SIG-M5 treated with dmso at 0.1 percent for 504 hours (cell line): ENCODE measurements around the gene KCNIP3.

Experiments
- DNase-seq: peaks from one replicate; lab custom pipeline; 2025; ENCODE audit not compliant: unreplicated experiment; lab: John Stamatoyannopoulos, UW

Gene KCNIP3

DNA sequence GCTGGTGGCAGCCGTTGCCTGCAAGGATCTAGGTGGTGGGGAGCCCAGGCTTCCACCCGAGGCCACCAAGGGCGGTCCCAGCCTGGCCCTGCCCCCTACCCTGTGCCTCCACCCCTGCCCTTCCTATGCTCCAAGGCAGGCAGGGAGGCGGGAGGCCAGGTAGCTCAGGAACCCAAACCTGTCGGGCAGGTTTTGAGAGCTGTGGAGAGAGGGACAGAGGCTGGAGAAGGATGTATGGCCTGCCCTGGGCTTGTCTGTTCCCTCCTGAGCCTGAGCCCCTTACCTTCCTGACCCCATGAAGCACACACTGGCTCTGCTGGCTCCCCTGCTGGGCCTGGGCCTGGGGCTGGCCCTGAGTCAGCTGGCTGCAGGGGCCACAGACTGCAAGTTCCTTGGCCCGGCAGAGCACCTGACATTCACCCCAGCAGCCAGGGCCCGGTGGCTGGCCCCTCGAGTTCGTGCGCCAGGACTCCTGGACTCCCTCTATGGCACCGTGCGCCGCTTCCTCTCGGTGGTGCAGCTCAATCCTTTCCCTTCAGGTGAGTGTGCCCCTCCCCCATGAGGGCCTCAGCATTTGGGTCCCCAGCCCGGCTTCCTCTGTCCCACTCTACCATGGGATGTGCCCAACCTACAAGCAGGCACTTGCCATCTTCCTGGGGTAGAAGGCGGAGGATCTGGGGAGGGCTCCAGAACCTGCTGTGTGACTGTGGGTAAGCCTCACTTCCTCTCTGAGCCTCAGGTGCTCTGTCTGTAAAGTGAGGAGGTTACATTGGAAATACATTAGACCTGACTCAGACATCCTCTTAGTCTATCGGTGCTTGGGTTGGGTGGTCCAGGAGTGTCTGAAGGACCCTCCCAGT lies 22.6 kb upstream of the KCNIP3 start, which contains the start of gene PROM2:
TSS of gene PROM2 (plus strand) at position 159 of the 860 bp plus-strand sequence. CDS start at position 296, 137 bp downstream.
- peak; percentile 56 for DNase-seq

DNA sequence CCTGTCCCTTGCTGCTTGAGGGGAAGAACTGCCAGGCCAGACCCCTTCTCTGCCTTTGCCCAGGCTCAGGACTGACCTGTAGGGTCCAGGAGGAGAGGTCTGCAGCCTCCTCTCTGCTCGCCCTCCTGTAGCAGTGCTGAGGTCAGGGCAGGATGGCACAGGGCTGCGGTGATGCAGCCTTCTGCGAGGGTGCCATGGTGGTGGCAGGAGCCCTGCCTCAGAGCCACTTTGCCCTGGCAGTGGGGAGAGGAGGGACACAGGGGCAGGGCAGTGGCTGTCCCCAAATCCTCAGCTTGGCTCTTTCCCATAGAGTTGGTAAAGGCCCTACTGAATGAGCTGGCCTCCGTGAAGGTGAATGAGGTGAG lies 22.0 kb upstream of the KCNIP3 start:
- no peak for DNase-seq

DNA sequence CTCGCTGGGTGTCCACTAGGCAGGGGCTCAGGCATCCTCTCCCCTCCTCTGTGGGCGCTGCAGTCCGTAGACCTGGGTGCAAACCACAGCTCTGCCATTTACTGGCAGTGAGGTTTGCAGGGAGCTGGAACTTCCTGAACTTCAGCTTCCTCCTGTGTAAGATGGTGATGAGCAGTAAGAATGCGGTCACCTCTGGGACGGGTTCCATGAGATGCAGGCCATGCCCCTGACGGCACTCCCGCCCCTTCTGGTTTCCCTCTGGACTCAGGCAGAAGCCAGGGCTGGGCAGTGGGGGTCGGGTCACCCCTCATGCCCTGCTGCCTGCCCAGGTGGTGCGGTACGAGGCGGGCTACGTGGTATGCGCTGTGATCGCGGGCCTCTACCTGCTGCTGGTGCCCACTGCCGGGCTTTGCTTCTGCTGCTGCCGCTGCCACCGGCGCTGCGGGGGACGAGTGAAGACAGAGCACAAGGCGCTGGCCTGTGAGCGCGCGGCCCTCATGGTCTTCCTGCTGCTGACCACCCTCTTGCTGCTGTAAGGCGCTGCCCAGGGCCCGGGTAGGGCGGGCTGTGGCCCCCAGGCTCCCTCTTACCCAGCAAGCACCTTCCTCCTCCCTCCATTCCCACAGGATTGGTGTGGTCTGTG lies 21.4 kb upstream of the KCNIP3 start:
- DNase-seq = no peak

DNA sequence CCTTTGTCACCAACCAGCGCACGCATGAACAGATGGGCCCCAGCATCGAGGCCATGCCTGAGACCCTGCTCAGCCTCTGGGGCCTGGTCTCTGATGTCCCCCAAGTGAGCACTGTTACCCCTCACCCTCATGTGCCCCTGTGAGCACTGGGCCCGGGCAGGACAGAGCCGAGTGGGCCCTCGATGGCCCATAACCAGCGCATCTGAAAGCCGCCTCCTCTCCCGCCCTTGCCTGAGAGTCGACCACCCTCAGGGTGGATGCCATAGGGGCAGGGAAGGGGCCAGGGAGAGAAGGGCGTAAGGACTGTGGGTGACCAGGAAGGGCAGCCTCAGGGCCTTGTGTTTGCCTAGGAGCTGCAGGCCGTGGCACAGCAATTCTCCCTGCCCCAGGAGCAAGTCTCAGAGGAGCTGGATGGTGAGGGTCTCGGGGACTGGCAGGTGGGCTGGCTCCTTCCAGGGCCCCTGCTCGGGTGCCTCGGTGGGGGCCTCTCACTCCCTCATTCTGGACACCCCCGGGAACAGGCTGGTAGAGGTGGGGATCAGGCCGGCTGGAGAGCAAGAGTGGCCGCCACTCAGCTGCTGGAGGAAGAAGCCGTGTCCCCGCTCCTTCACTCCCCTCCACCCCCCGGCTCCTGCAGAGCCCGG lies 20.8 kb upstream of the KCNIP3 start:
- no peak for DNase-seq

DNA sequence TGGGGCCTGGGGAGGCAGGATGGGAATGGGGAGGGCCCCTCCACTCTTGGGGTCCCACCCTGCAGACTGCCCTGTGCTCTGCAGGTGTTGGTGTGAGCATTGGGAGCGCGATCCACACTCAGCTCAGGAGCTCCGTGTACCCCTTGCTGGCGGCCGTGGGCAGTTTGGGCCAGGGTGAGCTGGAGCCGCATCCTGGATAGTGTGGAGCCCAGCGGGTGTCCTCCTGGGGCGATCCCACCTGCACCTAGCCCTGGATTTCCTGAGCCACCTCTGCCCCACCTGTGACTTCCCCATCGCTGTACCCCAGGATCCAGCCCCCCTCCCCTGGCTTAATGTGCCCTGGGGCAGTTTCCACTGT lies 20.3 kb upstream of the KCNIP3 start:
- DNase-seq = no peak

DNA sequence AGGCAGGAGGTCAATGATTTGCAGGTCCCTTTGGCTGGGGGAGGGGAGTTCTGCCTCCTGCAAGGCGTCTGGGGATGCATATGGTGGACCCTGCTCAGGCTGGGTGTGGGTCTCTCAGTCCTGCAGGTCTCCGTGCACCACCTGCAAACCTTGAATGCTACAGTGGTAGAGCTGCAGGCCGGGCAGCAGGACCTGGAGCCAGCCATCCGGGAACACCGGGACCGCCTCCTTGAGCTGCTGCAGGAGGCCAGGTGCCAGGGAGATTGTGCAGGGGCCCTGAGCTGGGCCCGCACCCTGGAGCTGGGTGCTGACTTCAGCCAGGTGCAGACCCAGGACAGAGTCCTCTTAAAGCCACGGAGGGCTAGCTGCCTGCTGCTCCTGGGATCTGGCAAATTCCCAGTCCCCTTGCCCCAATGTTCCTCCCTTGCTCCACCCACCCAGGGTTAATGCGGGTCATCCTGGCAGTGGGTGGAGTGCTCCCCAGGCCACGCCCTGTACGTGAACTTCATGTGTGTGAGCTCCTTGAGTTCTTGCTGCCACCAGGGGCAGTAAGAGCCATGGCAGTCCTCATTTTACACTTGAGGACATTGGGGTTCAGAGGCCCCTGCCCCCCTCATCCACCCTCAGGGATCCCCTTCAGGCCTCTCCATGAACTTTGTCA lies 19.8 kb upstream of the KCNIP3 start:
- no peak for DNase-seq

DNA sequence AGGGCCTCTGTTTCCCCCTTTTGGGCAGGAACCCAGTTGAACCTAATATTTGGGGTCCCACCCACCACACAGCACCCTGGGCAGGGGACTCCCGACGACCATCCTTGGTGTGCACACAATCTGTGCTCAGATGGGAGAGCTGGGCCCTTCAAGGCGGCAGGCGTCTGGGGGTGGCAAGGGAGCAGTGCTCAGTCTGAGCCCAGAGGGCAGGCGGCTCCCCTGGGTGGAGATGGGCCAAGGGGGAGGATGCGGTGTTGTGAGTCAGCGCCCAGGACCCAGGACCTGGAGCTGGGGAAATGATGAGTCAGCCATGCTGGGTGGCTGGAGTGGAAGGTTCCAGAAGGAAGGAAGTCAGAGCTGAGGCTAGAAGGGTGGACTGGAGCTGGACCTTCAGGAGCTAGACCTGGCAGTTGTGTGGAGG lies 19.1 kb upstream of the KCNIP3 start:
- DNase-seq = no peak

DNA sequence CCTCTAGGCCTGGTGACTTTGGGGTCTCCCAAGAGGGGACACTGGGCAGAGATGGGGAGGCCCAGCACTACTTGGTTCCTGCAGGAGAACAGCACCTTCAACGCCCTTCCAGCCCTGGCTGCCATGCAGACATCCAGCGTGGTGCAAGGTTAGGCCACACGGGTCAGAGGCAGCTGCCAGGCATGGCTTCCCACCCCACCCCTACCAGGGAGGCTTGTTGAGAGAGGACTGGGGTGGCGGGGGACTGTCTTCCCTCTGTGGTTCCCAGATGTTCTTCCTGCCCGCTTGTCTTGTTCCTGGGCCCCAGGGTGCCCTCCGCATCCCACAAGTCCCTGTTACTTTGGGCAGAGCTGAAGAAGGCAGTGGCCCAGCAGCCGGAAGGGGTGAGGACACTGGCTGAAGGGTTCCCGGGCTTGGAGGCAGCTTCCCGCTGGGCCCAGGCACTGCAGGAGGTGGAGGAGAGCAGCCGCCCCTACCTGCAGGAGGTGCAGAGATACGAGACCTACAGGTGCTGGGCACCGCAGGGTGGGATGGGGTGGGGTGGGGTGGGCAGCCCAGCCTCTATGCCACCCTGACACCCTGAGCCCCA lies 18.4 kb upstream of the KCNIP3 start:
- DNase-seq = no peak

DNA sequence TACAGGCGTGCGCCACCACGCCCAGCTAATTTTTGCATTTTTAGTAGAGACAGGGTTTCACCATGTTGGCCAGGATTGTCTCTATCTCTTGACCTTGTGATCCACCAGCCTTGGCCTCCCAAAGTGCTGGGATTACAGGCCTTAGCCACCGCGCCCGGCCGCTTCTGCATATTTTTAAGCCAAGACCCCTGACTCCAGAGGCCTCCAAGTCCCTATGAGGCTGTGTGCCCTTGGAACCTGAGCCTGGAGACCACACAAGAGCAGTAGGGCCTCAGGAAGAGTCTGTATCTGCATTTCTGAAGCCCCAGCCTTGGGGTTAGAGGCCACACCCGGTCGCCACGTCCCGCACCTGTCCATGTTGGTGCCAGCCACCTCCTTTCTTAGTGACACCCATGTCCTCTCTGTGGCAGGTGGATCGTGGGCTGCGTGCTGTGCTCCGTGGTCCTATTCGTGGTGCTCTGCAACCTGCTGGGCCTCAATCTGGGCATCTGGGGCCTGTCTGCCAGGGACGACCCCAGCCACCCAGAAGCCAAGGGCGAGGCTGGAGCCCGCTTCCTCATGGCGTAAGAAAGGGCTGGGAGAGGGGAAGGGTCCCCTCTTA lies 17.6 kb upstream of the KCNIP3 start:
- DNase-seq = no peak

DNA sequence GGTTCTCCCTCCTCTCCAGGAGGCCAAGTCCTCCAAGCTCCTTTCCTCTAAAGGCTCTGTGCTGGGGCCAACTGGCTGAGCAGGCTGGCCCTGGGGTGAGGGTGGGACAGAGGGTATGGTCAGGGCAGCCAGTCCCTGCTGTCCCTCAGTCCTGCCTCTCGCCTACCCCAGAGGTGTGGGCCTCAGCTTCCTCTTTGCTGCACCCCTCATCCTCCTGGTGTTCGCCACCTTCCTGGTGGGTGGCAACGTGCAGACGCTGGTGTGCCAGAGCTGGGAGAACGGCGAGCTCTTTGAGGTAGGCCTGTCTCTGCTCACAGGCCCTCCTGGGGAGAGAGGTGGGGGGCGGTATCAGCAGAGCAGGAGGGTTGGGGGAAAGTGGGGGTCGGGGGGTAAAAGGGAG lies 16.1 kb upstream of the KCNIP3 start:
- no peak for DNase-seq

DNA sequence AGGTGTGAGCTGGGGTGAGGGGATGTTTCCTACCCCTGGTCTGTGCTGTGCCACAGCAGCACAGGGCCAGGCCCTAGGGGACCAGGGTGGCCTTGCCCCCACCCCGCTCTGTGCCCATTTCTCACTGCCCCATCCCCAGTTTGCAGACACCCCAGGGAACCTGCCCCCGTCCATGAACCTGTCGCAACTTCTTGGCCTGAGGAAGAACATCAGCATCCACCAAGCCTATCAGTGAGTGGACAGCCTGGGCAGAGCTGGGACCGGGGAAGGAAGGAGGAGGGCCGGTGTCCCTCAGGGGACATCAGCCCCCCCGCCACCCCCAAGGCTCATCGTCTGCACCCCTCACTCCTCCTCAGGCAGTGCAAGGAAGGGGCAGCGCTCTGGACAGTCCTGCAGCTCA lies 15.4 kb upstream of the KCNIP3 start:
- DNase-seq = no peak

DNA sequence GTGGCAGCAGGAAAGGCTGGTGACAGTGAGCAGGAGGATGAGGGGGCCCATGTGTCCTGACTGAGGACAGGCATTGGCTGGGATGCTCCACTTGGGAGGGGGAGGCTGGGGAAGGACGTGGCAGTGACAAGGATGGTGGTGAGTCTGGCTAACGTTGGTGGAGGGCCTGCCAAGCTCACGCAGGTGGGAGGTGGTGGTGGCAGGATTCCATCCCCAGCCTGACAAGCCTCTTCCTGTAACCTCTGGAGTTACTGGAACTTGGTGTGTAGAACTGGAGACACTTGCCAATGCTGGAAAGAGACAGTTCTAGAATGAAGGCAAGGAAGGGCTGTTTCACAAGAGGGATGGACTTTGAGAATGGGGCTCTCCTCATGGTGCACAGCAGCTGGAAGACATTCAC lies 14.7 kb upstream of the KCNIP3 start:
- no peak for DNase-seq

DNA sequence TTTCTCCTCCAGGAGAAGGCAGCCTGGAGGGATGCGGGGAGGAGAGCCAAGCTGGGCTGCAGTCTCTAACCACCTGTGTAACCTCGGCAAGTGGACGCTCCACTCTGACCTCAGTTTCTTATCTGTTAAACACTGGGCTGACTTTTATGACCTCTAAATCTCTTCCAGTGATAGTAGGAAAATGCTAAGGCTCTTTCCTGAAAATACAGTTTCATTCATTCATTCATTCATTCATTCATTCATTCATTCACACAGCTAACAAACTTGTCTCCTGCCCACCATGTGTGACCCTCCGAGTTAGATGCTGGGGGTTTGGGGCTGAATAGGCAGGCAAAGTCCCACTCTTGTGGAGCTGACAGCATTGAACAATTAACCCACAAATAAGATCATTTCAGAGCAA lies 13.6 kb upstream of the KCNIP3 start:
- no peak for DNase-seq

DNA sequence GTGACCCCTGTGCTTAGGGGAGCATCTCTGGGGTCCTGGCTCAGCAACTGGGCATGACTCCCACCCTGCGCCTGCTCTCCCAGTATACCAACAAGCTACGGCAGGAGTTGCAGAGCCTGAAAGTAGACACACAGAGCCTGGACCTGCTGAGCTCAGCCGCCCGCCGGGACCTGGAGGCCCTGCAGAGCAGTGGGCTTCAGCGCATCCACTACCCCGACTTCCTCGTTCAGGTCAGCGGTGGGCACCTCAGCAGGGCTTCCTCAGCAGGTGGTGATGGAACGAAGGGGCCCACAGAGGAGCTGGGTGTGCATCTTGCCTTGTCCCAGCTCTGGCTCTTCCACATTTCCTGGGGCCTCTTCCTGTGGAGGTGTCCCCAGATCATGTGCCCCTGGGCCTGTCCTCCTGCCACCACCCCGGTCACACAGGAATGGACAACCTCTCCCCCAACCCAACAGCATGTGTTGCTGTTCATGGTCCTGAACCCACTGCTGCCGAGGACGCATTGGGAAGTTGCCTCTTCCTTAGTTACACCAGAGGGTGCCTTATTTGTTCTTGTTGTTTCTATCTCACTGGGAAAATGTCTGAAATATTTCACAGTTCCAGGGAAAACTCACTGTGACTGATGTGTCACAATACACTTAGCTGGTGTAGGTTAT lies 12.1 kb upstream of the KCNIP3 start:
- DNase-seq = no peak

DNA sequence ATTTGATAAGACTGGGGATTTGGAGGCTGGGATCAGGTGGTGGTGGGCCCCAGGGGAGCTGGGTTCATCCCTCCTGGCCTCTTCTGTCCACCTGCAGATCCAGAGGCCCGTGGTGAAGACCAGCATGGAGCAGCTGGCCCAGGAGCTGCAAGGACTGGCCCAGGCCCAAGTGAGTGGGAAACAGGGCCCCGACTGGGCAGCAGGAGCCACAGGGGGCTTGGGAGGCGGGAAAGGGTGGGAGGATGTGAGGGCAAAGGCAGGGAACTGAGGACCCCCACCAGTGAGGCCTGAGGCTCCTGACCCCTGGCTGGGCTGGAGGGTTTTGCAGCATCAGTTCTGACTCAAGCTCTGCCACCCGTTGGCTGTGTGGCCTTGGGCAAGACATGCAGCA lies 11.6 kb upstream of the KCNIP3 start:
- no peak for DNase-seq

DNA sequence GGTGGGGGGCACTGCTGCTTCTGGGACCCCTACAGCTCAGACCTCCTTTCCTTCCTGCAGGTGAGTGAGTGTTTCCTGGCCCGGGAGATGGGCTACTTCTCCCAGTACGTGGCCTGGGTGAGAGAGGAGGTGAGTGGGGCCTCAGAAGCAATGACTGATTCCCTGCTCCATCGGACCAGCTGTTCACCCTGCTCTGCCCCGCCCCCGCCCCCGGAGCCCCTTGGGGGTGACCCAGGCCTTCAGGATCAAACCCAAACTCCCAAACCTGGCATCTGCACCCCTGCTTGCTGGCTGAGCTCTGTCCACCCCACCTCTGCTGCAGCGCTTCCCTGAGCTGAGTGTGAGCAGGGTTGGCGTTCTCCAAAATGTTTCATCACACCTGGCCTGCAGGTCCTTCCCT lies 9.8 kb upstream of the KCNIP3 start:
- DNase-seq = no peak

DNA sequence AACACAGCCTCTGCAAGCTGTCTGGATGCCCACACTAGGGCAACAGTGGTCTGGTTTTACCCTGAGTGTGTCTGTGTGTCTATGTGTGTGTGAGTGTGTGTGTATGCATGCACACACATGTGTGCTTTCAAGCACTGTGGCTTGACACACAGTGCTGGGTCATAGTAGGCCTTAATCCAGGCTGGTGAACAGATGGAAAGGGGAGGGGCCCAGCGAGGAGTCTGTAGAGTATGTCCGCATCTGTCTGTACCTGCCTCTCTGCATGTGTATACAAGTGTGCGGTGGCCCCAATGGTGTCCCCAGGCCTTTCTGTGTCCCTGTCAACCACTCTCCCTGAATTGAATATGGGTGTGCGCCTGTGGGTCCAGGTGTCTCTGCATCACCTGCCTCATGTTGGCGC lies 9.3 kb upstream of the KCNIP3 start:
- DNase-seq = no peak

DNA sequence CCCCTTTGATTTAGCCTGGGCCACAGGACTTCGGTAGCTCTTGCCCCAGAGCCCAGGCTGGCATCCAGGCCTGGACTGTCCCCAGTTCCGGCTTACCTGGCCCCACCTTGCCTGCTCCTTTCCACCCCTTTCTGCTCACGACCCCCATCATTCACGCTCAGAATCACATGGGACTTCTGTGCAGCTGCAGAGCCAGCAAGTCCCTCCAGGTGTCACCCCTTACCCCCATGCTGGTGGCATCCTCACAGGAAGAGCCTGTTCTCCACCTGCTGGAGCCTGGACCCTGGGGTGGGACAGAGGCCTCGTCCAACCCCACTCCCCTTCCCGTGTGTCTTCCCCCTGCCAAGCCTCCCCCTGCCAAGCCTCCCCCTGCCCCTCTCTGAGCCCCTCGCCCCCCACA lies 7.9 kb upstream of the KCNIP3 start:
- DNase-seq = no peak

DNA sequence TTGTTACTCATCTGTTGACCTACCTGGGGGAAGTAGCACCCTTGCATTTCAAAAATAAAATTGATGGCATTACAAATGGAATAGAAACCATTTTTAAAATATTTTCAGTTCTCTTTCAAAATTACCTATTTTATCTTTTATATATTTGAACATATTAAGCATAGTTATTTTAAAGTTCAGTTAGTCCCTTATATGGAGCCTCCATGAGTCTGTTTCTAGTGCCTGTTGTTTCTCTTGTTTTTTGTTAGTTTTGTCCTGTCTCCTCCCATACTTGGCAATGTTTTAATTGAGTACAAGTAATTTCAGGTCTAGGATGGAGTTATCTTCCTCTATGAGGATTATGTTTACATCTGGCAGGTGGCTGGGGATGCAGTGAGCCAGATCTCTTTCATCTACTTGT lies 5.9 kb upstream of the KCNIP3 start:
- no peak for DNase-seq

DNA sequence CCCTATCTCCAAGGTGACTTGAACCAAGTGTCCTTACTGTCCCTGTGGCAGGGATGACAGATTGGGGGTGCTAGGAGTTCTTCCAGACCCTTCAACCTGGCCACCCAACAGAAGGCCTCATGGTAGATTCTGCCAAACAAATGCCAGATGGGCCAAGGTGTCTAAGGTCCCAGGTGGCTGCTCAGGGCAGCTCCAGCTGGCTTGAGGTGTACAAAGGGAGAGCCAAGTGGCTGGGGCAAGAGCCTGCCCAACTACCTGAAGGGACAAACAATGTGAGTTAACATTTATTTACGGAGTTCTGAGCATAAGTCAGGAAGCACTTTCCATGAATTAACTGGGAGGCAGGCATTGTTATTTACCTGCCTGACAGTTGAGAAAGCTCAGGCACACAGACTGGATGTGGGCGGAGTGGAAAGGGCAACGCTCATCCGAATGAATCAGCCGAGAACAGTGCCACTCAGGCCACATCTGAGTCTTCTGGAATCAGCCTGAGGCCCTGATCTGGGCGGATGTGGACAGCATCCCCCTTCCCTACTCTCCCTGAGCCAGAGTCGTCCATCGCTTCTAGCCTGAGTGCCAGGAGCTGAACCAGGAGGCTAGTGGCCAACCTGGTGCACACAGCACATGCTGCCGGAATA lies 4.4 kb upstream of the KCNIP3 start:
- no peak for DNase-seq
